HG03280 (cell line): ENCODE results near the gene ACTR6.
"Not testable (repeated sequence)": the region's sequence is repeated elsewhere in the genome, so short reads cannot be mapped to it uniquely, and the experiment has no call there.

Experiments
- ATAC-seq: cut with Tn5 transposase; IDR thresholded peaks from one replicate; pipeline ENCODE4 v1.9.1; 2021; ENCODE audit warnings: mild to moderate bottlenecking, moderate library complexity; ENCODE audit not compliant: unreplicated experiment

The ACTR6 gene

GRCh38 chr12:100184549-100185145 lies 16.0 kb upstream of the ACTR6 start:
- ATAC-seq: no peak

- ATAC-seq: peak; percentile 89
Observed at GRCh38 chr12:100185361-100185894, 15.2 kb upstream of the ACTR6 start.

DNA sequence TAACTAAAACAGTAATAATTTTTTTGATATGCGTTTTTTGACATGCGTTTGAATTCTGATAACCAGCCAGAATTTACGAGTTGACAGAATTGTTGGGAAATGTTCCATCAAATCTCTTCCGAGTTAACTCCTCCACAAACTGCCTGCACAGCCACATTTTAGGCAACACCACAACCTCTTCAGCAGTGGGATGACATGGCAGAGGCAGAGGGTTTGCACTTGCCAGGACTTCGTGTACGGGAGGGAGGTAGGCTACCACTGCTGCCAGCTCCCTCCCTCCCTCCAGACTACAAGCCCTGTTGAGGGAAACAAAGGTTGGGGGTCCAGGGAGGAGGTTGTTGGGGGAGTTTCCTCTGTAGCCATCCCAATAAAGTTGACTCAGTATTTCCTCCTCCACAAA lies 14.5 kb upstream of the ACTR6 start:
- ATAC-seq: no peak

GRCh38 chr12:100187068-100187467 lies 13.5 kb upstream of the ACTR6 start:
- ATAC-seq: no peak

- ATAC-seq: no peak
Observed at GRCh38 chr12:100187857-100188519, 12.6 kb upstream of the ACTR6 start.

GRCh38 chr12:100188888-100189635 lies 11.6 kb upstream of the ACTR6 start:
- not testable (repeated sequence) for ATAC-seq

- ATAC-seq: no peak
Observed at GRCh38 chr12:100189636-100190394, 10.8 kb upstream of the ACTR6 start.

GRCh38 chr12:100193085-100193484 lies 7.5 kb upstream of the ACTR6 start:
- no peak for ATAC-seq

DNA sequence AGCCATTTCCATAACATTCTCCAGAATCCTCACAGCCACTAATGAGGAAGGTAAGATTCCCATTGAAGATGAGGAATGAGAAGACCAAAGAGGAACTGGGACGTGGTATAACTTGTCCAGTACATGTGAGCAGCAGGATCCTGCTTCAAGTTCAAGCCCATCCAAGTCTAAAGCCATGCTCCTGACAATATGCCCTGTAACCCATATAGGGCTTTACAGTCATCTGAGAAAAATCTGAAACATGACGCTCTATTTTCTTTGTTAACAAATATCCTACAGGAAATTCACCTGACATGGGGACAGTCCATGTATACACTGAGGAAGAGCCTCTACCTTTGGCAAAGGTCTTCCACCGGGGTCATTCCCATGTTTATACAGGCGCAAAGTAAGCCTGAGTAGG lies 3.1 kb upstream of the ACTR6 start:
- ATAC-seq: no peak

DNA sequence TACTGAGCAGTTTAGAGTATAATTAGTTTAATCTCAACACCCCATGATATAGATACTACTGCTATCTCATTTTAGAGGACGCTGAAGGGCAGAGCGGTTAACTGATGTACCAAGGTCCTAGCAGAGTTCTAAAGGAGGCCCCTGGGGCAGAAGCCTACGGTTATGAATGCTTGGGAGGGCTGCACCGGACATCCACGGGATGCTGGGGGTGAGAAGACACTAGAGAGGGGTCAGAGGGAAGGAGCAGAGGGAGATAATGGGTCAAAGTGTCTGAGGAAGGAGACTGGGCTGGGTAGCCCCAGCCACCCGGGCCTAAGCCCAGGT lies 1.6 kb upstream of the ACTR6 start:
- ATAC-seq: no peak

DNA sequence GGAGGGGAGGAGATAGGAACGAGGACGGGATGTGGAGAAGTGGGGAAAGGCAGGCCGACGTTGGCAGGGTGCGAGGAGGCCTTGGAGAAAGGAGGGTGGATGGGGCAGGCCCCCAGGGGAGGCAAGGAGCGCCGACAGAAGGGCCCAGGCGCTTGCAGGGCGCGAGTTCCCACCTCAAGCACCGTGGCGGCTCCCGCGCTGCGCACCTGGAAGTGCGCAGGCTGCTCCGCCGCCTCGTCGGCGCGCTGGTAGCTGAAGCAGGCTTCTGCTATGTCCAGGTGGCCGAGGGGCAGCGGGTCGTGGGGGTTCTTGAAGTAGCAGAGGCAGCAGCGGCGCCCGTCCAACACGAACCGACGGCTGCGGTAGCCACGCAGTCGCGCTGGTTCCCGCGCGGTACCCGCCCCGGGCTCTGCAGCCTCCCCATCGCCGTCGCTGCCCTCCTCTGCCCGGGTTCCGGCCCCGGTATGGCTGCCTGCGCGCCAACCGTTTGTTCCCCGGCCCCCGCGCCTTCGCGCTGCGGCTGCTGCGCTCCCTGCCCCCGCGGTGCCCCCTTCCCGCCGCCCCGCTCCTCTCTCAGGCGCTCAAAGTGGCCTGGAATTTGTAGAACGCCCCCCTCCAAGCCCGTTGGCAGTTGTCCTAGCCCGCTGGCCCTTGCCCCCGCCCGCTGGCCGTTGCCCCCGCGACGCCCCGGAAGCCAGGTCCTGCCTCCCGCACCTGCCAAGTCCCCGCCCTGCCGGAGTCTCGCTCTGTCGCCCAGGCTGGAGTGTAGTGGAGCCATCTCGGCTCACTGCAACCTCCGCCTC lies 1.1 kb upstream of the ACTR6 start:
- ATAC-seq: peak; percentile 65

- ATAC-seq: no peak
Observed at GRCh38 chr12:100201604-100202423, 1.2 kb downstream of the ACTR6 start.

- ATAC-seq: no peak
Observed at GRCh38 chr12:100207311-100207710, 6.7 kb downstream of the ACTR6 start.

- no peak for ATAC-seq
Observed at GRCh38 chr12:100208834-100209233, 8.2 kb downstream of the ACTR6 start.

- ATAC-seq: no peak
Observed at GRCh38 chr12:100211698-100212097, 11.1 kb downstream of the ACTR6 start.

DNA sequence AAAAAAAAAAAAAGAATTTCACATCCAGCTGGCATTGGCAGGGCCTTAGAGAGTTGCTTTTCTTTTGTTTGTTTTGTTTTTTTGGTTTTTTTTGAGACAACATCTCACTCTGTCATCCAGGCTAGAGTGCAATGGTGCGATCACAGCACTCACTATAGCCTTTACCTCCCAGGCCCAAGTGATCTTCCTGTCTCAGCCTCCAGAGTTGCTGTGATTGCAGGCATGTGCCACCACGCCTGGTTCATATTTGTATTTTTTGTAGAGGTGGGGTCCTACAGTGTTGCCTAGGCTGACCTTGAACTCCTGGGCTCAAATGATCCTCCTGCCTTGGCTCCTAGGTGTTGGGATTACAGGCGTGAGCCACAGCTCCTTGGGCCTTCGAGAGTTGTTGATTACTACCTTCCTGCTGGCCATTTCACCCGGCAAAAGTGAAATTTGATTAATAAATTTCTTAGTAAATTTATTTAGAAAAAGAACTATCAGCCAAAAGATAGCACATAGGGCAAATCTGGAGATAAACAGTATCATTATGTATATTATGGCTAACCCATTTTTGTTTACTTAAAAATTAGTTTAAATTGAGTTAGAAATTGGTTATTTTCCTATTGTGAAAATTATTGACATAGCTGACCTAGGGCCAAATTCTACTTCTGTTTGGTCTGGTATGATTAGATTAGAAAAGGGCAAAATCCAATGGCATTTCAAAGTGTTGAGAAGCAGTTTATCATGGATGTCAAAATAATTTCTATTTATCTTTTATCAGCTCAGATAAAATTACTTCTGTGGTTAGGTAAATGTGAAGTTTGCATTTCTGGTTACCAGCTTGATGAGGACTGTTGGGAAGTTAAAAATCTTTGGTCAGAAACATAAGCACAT lies 12.6 kb downstream of the ACTR6 start:
- no peak for ATAC-seq

DNA sequence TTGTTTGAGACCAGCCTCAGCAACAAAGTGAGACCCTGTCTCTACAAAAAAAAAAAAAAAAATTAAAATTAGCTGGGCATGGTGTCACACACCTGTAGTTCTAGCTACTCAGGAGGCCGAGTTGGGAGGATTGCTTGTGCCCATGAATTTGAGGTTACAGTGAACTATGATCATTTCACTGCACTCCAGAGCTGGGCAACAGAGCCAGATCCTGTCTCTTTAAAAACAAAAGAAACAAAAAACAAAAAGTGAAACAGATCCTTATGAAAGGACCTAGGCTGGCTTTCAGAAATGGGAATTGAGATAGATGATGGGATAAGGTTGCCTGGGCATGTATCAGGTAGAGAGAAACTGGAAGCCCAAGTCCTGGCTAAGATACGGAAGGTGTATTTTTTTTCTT lies 13.9 kb downstream of the ACTR6 start:
- no peak for ATAC-seq

- ATAC-seq: no peak
Observed at GRCh38 chr12:100215209-100215608, 14.6 kb downstream of the ACTR6 start.

- no peak for ATAC-seq
Observed at GRCh38 chr12:100216337-100216736, 15.7 kb downstream of the ACTR6 start.
